Mesodermal cell (in vitro differentiated cells): ENCODE results near the gene CACNA1C.

Experiments
- H3K27ac ChIP-seq: 2 replicates; pipeline ENCODE4 v1.7.0; 2013; ENCODE audit warnings: mild to moderate bottlenecking, low read depth, low read length, moderate library complexity; ENCODE audit not compliant: severe bottlenecking
- H3K36me3 ChIP-seq: 2 replicates; pipeline ENCODE4 v1.7.1; 2013; ENCODE audit warnings: mild to moderate bottlenecking, low read length, moderate library complexity; ENCODE audit not compliant: control insufficient read depth, insufficient read depth
- H3K4me1 ChIP-seq: one replicate; pipeline ENCODE4 v1.7.1; 2013; ENCODE audit warnings: mild to moderate bottlenecking, low read length; ENCODE audit not compliant: insufficient read depth, control insufficient read depth, poor library complexity, severe bottlenecking
- H3K4me3 ChIP-seq: 2 replicates; pipeline ENCODE4 v1.7.0; 2013; ENCODE audit warnings: low read length, control low read depth, mild to moderate bottlenecking; ENCODE audit not compliant: insufficient read depth, poor library complexity, severe bottlenecking; ENCODE audit errors: extremely low read depth
- H3K9me3 ChIP-seq: 2 replicates; pipeline ENCODE4 v1.7.1; 2013; ENCODE audit warnings: mild to moderate bottlenecking, low read length, moderate library complexity; ENCODE audit not compliant: control insufficient read depth
- WGBS, 2 experiments: methylation state at CpG; one replicate each; pipeline ENCODE4 v1.1.5; 2013; ENCODE audit warnings: missing lambda C conversion rate in 2 of 2; ENCODE audit not compliant: insufficient coverage in 2 of 2; 5-methylcytosine and 5-hydroxymethylcytosine counted together

CACNA1C gene

DNA sequence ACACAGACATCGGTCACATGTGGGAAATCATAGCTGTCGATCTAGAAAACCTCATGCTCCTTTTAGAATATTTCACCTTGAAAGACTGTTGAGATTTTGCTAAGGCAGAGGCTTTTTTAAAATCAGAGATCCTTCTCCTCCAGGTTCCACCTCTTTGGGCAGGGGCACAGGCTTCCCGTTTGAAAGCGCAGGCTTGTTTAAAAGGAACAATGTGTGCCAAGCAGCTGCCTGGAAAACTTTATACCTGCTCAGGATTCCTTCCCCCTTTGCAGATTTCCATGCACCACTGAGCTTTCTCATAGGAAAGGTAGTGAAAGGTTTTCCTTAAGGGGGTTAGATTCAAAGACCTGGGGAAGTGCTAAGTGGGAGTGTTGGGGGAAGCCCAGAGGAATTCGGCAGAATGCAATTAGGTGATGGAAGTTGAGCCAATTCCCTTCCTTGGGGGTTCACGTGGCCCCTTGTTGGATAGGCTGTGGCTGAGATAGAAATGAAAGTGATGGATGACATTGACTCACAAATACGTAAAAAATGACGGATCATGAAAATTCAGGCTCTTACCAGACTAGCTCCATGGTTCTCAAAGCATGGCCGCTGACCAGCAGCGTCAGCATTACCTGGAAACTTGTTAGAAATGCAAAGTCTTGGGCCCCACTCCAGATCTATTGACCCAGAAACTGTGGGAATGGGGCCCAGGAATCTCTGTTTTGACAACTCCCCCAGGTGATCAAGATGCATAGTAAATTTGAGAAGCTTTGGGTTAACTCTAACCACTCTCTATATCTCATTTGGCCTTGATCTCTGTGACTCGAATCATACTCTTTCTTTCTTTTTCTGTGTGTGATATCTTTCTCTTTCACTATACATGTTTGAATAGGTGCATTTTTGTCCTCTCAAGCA is 460.6 kb downstream of the CACNA1C start:
- no peak overlapping the region for H3K4me3 ChIP-seq
- H3K9me3 ChIP-seq = no peaks in the 10 kb centered on the region
- 90 to 96% methylated on average over 7 to 10 of the region's 11 CpGs for WGBS, 2 experiments
- no peak overlapping the region for H3K27ac ChIP-seq
- H3K4me1 ChIP-seq = no peaks in the 10 kb centered on the region
- no peaks in the 10 kb centered on the region for H3K36me3 ChIP-seq

- 87 to 89% methylated on average over 2 to 4 of the region's 5 CpGs for WGBS, 2 experiments
- Histone ChIP-seq H3K27ac (no peak overlapping the region), H3K4me1 (no peaks in the 10 kb centered on the region)
Measured at GRCh38 chr12:2514038-2514340, 461.2 kb downstream of the CACNA1C start.

DNA sequence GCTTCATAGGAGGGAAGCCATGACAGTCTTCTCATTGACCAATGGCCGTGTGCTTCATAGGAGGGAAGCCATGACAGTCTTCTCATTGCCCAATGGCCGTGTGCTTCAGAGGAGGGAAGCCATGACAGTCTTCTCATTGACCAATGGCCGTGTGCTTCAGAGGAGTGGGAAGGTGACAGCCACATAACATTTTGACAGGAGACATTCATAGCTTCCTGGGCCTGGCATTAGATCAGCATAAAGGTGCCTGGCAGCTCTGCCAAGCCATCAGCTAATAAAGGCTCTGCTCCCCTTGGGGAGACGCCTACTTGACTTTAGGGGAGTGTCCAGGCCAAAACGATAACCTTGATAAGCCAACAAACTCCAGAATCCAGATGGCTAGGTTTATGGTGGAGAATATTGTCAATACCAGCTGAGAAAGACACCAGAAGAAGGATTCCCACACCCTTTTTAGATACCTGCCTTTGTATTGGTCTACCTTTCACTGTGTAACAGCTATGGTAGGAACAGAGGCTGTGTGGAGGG is 468.0 kb downstream of the CACNA1C start:
- Histone ChIP-seq H3K4me1 (no peaks in the 10 kb centered on the region), H3K36me3 (no peaks in the 10 kb centered on the region), H3K4me3 (no peak overlapping the region), H3K27ac (no peak overlapping the region), H3K9me3 (no peaks in the 10 kb centered on the region)
- 89 to 94% methylated on average over 3 to 4 of the region's 5 CpGs for WGBS, 2 experiments

More at GRCh38 chr12:2514038-2514340, 461.2 kb downstream of the CACNA1C start:
- no peaks in the 10 kb centered on the region for H3K36me3 ChIP-seq
- no peaks in the 10 kb centered on the region for H3K9me3 ChIP-seq
- H3K4me3 ChIP-seq = no peak overlapping the region

GRCh38 chr12:2523317-2523716 is 470.5 kb downstream of the CACNA1C start:
- peaks cover 2% of the 10 kb centered on the region for H3K4me1 ChIP-seq
- H3K4me3 ChIP-seq = no peak overlapping the region
- WGBS, 2 experiments = 92 to 93% methylated on average over 9 of the region's 9 CpGs
- no peaks in the 10 kb centered on the region for H3K36me3 ChIP-seq
- H3K9me3 ChIP-seq = no peaks in the 10 kb centered on the region
- H3K27ac ChIP-seq = no peak overlapping the region

GRCh38 chr12:2523844-2524243 is 471.1 kb downstream of the CACNA1C start:
- Histone ChIP-seq H3K27ac (no peak overlapping the region), H3K4me1 (peaks cover 6% of the 10 kb centered on the region), H3K4me3 (no peak overlapping the region), H3K36me3 (no peaks in the 10 kb centered on the region), H3K9me3 (no peaks in the 10 kb centered on the region)
- 80 to 100% methylated on average over 2 to 3 of the region's 6 CpGs for WGBS, 2 experiments

DNA sequence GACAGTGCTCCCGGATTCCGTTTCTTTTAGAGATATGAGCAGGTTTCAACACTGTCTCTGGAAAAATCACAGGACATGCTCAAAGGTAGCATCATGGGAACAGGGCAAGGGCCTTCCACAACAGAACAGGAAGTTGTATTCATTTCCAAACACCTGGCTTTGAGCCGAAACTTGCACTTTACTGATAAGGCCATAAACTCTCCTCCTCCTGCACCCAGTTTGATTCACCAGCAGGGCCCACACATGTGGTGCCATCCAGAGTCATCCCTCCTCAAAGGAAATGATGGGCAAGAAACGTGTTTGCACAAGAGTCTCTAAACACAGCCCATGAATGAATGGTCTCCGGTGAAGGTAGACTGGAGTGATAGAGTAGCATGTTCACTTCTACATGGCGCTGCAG is 473.6 kb downstream of the CACNA1C start:
- H3K36me3 ChIP-seq = no peaks in the 10 kb centered on the region
- no peak overlapping the region for H3K27ac ChIP-seq
- H3K4me1 ChIP-seq = peaks cover 10% of the 10 kb centered on the region
- 94 to 100% methylated on average over 3 to 5 of the region's 6 CpGs for WGBS, 2 experiments
- H3K4me3 ChIP-seq = no peak overlapping the region
- no peaks in the 10 kb centered on the region for H3K9me3 ChIP-seq

DNA sequence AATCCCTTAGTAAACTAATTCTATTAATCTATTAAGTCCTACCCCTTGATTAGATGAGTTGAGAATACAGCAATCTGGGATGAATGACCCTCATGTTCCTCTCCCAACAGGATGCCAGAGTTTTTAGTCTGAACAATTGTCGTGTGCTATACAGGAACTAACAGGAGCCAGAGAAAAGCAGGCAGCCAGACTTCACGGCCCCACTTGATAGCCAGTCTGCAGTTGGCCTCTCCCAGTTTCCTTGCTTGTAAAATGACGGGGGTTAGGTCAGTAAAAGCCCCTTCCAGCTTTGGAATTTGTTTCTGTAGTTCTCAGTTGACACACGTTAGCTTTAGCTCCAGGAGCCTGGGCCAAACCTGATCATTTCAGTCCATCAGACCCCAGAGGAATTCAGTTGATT is 475.2 kb downstream of the CACNA1C start:
- Histone ChIP-seq H3K27ac (peak overlapping the region; percentile 43), H3K36me3 (no peaks in the 10 kb centered on the region), H3K4me3 (no peak overlapping the region), H3K9me3 (no peaks in the 10 kb centered on the region), H3K4me1 (peaks cover 14% of the 10 kb centered on the region)
- 81 to 85% methylated on average over 3 to 4 of the region's 4 CpGs for WGBS, 2 experiments

DNA sequence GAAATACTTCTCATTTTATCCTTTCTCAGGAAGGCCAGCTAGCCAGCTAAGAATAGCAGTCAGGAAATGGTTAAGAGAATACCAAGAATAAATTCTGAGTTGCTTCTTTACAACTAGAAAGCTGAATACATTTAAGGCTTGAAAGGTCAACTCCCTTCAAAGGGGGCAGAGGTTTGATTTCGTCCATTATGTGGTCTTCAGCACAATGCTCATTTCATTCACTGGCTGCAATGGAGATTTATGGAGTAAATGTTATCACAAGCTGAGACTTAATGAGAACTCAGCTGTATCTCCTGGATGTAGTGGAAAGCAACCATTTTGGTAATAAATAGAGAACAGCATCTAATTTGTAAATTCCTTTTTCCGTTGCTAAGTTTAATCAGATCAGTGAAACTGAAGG is 477.0 kb downstream of the CACNA1C start:
- no peak overlapping the region for H3K27ac ChIP-seq
- no peaks in the 10 kb centered on the region for H3K9me3 ChIP-seq
- peaks cover 14% of the 10 kb centered on the region for H3K4me1 ChIP-seq
- H3K36me3 ChIP-seq = no peaks in the 10 kb centered on the region
- WGBS, 2 experiments = 100% methylated on average over 1 to 2 of the region's 2 CpGs
- no peak overlapping the region for H3K4me3 ChIP-seq

DNA sequence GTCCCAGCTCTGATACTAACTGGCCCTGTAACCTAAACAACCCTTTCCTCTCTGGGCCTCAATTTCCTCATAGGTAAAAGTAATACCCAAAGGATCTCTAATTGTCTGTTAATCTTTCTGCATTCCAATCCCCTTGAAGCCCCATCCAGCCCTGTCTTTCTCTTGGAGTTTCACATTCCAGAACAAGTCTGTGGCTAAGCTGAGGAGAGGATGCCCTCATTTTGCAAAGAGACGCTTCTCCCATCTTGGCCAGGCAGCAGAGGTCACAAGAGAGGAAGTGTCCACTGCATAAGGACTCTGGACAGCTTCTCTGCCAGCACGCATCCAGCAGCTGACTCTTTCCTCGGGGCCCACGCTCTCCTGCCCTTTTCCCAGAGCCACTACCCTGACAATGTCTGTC is 478.6 kb downstream of the CACNA1C start:
- Histone ChIP-seq H3K9me3 (no peaks in the 10 kb centered on the region), H3K27ac (no peak overlapping the region), H3K36me3 (no peaks in the 10 kb centered on the region), H3K4me1 (peaks cover 22% of the 10 kb centered on the region), H3K4me3 (no peak overlapping the region)
- WGBS, 2 experiments = 92 to 95% methylated on average over 4 of the region's 4 CpGs

- no peaks in the 10 kb centered on the region for H3K9me3 ChIP-seq
- H3K36me3 ChIP-seq = no peaks in the 10 kb centered on the region
- WGBS, 2 experiments = 92 to 94% methylated on average over 3 to 5 of the region's 5 CpGs
- no peak overlapping the region for H3K4me3 ChIP-seq
- H3K4me1 ChIP-seq = peaks cover 22% of the 10 kb centered on the region
- no peak overlapping the region for H3K27ac ChIP-seq
Measured at GRCh38 chr12:2533036-2533435, 480.2 kb downstream of the CACNA1C start.

- H3K9me3 ChIP-seq = no peaks in the 10 kb centered on the region
- H3K4me1 ChIP-seq = peaks cover 16% of the 10 kb centered on the region
- no peak overlapping the region for H3K27ac ChIP-seq
- WGBS, 2 experiments = 84 to 88% methylated on average over 5 of the region's 6 CpGs
- no peak overlapping the region for H3K4me3 ChIP-seq
- no peaks in the 10 kb centered on the region for H3K36me3 ChIP-seq
Measured at GRCh38 chr12:2535583-2536204, 482.9 kb downstream of the CACNA1C start.
